ENCODE results near the gene INPP5A. TPM values are rescaled to one million over a fixed set of nuclear protein-coding genes. Genes with fewer than 3 reads are reported as not detected.

The INPP5A gene
- total and polyA plus RNA-seq, 10 of the 15 experiments (the other 5 are each of a cell fraction or from before 2014, with no cell fraction given): 0.52 to 15.0 (median 6.3) TPM

- intact Hi-C loops (cut with micrococcal nuclease; ENCODE audit: unreplicated experiment) (no loop called here), in situ Hi-C loops (cut with MboI) (no loop called here)
- no peaks in the 10 kb centered on the region for H3K36me3 ChIP-seq (ENCODE audit: control insufficient read depth in 2 of 2, insufficient read depth in 2 of 2, low read length in 1 of 2)
- no peaks in the 10 kb centered on the region for H3K27me3 ChIP-seq (replicated peaks in 1 of 2; ENCODE audit: control insufficient read depth in 2 of 2, insufficient read depth in 2 of 2, low read length in 1 of 2)
- ATAC-seq (no peak), FAIRE-seq (no peak), DNase-seq (ENCODE audit: low read depth, low spot score) (no peak)
- 51% methylated on average over 30 of the region's 33 CpGs for WGBS (ENCODE audit: insufficient coverage, insufficient replicate concordance, low lambda C conversion rate, missing lambda C conversion rate)
- SMC1A ChIA-PET (ENCODE audit: uncharacterized antibody, unreplicated experiment): no interaction called here
- H3K79me2 ChIP-seq (ENCODE audit: control insufficient read depth, insufficient read depth, low read length): no peaks in the 10 kb centered on the region
- CTCF ChIA-PET: no interaction called here
- H3K9ac ChIP-seq (ENCODE audit: control insufficient read depth, insufficient read depth, low read length): no peak overlapping the region
- no peaks in the 10 kb centered on the region for H3K4me1 ChIP-seq (ENCODE audit: control insufficient read depth, insufficient read depth, low read length)
- no peak overlapping the region for H3K27ac ChIP-seq (ENCODE audit: control insufficient read depth, insufficient read depth)
- no peaks in the 10 kb centered on the region for H4K20me1 ChIP-seq (ENCODE audit: control insufficient read depth, insufficient read depth)
- BruUV-seq (replicated peaks): no TSS peak
- no peak overlapping the region for H2AFZ ChIP-seq (ENCODE audit: control insufficient read depth, low read depth, low read length)
- POLR2A ChIA-PET: no interaction called here
- RAD21 ChIA-PET (ENCODE audit: unreplicated experiment): no interaction called here
- H3K9me3 ChIP-seq (replicated peaks; ENCODE audit: control insufficient read depth, insufficient read depth, low read length): no peaks in the 10 kb centered on the region; the same call in 2 of the 3 replicates
- TF ChIP-seq CBX5 (IDR thresholded peaks at IDR 0.05; ENCODE audit: low read depth) (no peak), E4F1 (IDR thresholded peaks at IDR 0.05; ENCODE audit: borderline replicate concordance, partially characterized antibody) (no peak), RAD51 (IDR thresholded peaks at IDR 0.05) (no peak), LARP7 (IDR thresholded peaks at IDR 0.05) (no peak)
- H3K4me2 ChIP-seq (ENCODE audit: control insufficient read depth, insufficient read depth): no peak overlapping the region
- no peak overlapping the region for H3K4me3 ChIP-seq
These were observed 273.5 kb downstream of the INPP5A start for GRCh38 chr10:132810807-132811700.

Data from GM12878 (cell line).